OCI-LY1 (cell line): ENCODE measurements around the gene ROBO1.

Experiments
- CTCF ChIP-seq: fragments of 200-600 bp; sonication (generic), shearing (Covaris generic); IDR thresholded peaks from 2 replicates; pipeline ENCODE4 v1.5.1; 2017; ENCODE audit warnings: mild to moderate bottlenecking, antibody characterized with exemption, low read length, moderate library complexity, mixed read lengths
- EZH2 ChIP-seq: fragments of 200-600 bp; sonication (generic), shearing (Covaris generic); IDR thresholded peaks from 2 replicates; pipeline ENCODE4 v1.8.0; 2017; ENCODE audit warnings: borderline replicate concordance, mixed run types, mild to moderate bottlenecking, antibody characterized with exemption, low read length, moderate library complexity, mixed read lengths

GRCh38 chr3:79162653-79163052 is 605.1 kb downstream of the ROBO1 start:
- no peak for TF ChIP-seq CTCF
- no peak for TF ChIP-seq EZH2
